ENCODE measurements around the gene SCAI. TPM values are rescaled to one million over a fixed set of nuclear protein-coding genes. Genes with fewer than 3 reads are reported as not detected.

SCAI gene
- total and polyA plus RNA-seq, 7 donors = 0.39 to 5.2 (median 1.8) TPM

- ATAC-seq = peak; percentile 69 to 94 (median 93)
- H3K27me3 ChIP-seq (ENCODE audit: insufficient read depth in 3 of 3, low read length in 2 of 3) = no peaks in the 10 kb centered on the region
- peak overlapping the region; percentile 62 for H3K27ac ChIP-seq
- H3K4me1 ChIP-seq = peaks cover 25% of the 10 kb centered on the region
- DNase-seq = no peak
- 31 to 35% (median 32%) methylated on average over 3 of the region's 3 CpGs for WGBS, 3 donors
- TF ChIP-seq, protein P1, sequence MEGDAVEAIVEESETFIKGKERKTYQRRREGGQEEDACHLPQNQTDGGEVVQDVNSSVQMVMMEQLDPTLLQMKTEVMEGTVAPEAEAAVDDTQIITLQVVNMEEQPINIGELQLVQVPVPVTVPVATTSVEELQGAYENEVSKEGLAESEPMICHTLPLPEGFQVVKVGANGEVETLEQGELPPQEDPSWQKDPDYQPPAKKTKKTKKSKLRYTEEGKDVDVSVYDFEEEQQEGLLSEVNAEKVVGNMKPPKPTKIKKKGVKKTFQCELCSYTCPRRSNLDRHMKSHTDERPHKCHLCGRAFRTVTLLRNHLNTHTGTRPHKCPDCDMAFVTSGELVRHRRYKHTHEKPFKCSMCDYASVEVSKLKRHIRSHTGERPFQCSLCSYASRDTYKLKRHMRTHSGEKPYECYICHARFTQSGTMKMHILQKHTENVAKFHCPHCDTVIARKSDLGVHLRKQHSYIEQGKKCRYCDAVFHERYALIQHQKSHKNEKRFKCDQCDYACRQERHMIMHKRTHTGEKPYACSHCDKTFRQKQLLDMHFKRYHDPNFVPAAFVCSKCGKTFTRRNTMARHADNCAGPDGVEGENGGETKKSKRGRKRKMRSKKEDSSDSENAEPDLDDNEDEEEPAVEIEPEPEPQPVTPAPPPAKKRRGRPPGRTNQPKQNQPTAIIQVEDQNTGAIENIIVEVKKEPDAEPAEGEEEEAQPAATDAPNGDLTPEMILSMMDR (IDR thresholded peaks at IDR 0.05) = no peak
- no peaks in the 10 kb centered on the region for H3K36me3 ChIP-seq (ENCODE audit: insufficient read depth in 1 of 2, low read depth in 1 of 2)
- intact Hi-C loops (cut with DNase I) = no loop called here
- H3K4me3 ChIP-seq = no peak overlapping the region
- H3K9me3 ChIP-seq = no peaks in the 10 kb centered on the region
These were observed 39.4 kb downstream of the SCAI start for GRCh38 chr9:125103770-125104460.

GRCh38 chr9:125103021-125103420 is 40.3 kb downstream of the SCAI start:
- H3K27me3 ChIP-seq (ENCODE audit: insufficient read depth in 3 of 3, low read length in 2 of 3) = no peaks in the 10 kb centered on the region
- H3K4me1 ChIP-seq = peaks cover 34% of the 10 kb centered on the region
- H3K27ac ChIP-seq = peak overlapping the region; percentile 62
- H3K9me3 ChIP-seq = no peaks in the 10 kb centered on the region
- intact Hi-C loops (cut with DNase I) = no loop called here
- TF ChIP-seq, protein P1 (IDR thresholded peaks at IDR 0.05) = no peak
- no peaks in the 10 kb centered on the region for H3K36me3 ChIP-seq (ENCODE audit: insufficient read depth in 1 of 2, low read depth in 1 of 2)
- DNase-seq (no peak), ATAC-seq (no peak)
- 89 to 100% (median 100%) methylated on average over 1 of the region's 1 CpG for WGBS, 3 donors
- no peak overlapping the region for H3K4me3 ChIP-seq

- H3K4me1 ChIP-seq = peaks cover 35% of the 10 kb centered on the region
These were observed 42.5 kb downstream of the SCAI start for GRCh38 chr9:125100822-125101221.

DNA sequence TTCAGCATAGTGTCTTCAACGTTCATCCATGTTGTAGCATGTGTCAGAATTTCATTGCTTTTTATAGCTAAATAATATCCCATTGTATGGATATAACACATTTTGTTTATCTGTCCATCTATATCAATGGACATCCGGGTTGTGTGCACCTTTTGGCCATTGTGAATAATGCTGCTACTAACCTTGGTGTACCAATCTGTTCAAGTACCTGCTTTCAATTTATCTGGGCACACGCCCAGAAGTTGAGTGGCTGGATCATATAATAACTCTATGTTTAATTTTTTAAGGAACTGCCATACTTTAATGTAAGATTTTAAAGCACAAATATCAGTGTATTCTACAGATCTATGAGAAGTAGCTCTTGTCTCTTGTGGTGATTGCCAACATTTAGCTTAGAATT is 43.5 kb downstream of the SCAI start:
- Histone ChIP-seq H3K9me3 (no peaks in the 10 kb centered on the region), H3K4me1 (peaks cover 39% of the 10 kb centered on the region), H3K36me3 (ENCODE audit: insufficient read depth in 1 of 2, low read depth in 1 of 2) (no peaks in the 10 kb centered on the region), H3K27ac (peak overlapping the region; percentile 42), H3K4me3 (no peak overlapping the region), H3K27me3 (ENCODE audit: insufficient read depth in 3 of 3, low read length in 2 of 3) (no peaks in the 10 kb centered on the region)
- TF ChIP-seq, protein P1 (IDR thresholded peaks at IDR 0.05) = no peak
- no peak for DNase-seq
- no peak for ATAC-seq
- 79 to 80% (median 79%) methylated on average over 3 of the region's 3 CpGs for WGBS, 3 donors
- intact Hi-C loops (cut with DNase I) = no loop called here

More at GRCh38 chr9:125100822-125101221, 42.5 kb downstream of the SCAI start:
- intact Hi-C loops (cut with DNase I) = no loop called here
- 76 to 93% (median 85%) methylated on average over 4 of the region's 4 CpGs for WGBS, 3 donors
- Histone ChIP-seq H3K4me3 (no peak overlapping the region), H3K36me3 (ENCODE audit: insufficient read depth in 1 of 2, low read depth in 1 of 2) (no peaks in the 10 kb centered on the region), H3K27me3 (ENCODE audit: insufficient read depth in 3 of 3, low read length in 2 of 3) (no peaks in the 10 kb centered on the region), H3K27ac (no peak overlapping the region), H3K9me3 (no peaks in the 10 kb centered on the region)
- TF ChIP-seq, protein P1 (IDR thresholded peaks at IDR 0.05) = no peak
- DNase-seq (no peak), ATAC-seq (no peak)

Data from psoas muscle (tissue), 8 donors.